HG02798 (cell line): ENCODE data around the gene GLT6D1.
"Not testable (repeated sequence)": the region's sequence is repeated elsewhere in the genome, so short reads cannot be mapped to it uniquely, and the experiment has no call there.

ENCODE experiments used
- ATAC-seq: cut with Tn5 transposase; IDR thresholded peaks from one replicate; pipeline ENCODE4 v1.9.1; 2021; ENCODE audit warnings: mild to moderate bottlenecking; ENCODE audit not compliant: unreplicated experiment, poor library complexity

The GLT6D1 gene

DNA sequence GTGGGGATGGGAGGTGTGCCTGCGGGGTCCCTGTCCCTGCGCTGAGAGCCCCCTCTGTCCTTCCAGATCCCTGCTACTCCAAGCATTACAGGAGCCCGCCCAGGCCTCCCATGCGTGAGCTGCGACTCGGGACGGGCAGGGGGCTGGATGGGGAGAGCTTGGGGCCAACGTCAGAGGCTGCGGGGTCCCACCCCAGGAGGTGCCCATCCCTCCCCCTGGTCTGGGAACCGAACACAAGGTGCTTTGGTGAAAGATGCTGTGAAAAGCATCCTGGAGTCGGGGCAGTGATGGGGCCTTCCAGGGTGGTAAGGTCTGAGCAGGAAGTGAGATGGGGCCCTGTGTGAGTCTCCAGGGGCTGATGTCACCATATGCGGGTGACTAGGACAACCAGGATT, 26.5 kb upstream of the GLT6D1 start:
- ATAC-seq: no peak

DNA sequence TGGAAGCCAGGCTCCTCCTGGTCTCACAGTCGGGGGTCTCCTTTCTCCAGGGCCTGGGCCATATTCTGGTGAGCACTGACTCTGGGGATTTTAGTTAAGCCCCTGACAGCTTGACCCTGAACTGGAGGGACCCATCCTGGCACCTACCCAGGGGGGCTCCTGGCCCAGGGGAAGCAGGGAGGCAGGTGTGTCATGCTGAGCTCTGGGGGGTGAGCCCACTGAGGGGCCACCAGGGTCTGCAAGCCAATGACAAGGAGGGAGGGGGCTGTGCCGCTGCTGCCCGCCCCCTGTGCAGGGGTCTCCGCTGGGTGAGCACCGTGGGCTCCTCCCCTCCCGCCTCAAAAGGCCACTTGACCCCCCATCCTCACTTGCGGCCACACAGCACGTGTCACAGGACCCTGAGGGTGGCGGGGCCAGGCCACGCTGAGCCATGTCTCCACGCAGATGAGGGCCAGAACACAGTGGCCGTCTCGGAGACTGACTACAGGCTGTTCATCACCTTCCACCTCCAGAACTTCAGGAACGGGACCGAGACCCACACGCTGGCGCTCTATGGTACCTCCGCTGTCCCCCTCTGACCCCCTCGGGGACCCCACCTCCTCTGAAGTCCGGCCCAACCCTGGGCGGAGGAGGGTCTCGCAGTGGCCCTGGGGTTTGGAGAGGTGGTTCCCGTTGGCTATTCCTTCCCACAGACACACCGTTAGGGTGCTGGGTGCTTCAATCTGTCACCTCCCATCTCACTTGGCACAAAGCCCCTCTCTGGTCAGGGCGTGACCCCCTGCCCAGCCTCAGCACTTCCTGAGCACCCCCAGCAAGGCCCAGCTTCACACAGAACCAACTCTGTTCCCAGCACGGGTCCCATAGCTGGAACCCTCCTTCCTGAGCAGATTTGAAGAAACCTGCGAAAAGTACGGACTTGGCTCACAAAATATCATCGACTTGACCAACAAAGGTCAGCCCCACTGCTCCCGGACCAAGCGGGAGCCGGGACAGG, 25.8 kb upstream of the GLT6D1 start:
- ATAC-seq: no peak

DNA sequence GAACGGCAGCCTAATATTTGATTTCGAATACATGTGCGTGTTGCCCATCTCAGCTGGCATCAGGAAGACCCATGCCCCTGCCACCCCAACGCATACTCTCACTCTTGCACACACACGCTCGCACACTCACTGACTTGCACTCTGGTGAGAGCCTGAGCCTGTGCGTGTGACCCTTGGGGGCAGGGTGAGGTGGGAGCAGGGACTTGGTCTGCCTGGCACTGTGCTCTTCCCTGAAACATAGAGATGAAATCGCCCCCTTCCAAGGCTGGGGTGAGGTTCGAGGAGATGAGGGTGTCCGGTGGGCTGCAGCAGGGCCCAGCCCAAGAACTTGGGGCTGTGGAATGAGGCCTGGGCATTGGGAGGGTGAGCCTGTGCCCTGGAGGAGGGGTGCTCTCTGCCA, 24.9 kb upstream of the GLT6D1 start:
- no peak for ATAC-seq

DNA sequence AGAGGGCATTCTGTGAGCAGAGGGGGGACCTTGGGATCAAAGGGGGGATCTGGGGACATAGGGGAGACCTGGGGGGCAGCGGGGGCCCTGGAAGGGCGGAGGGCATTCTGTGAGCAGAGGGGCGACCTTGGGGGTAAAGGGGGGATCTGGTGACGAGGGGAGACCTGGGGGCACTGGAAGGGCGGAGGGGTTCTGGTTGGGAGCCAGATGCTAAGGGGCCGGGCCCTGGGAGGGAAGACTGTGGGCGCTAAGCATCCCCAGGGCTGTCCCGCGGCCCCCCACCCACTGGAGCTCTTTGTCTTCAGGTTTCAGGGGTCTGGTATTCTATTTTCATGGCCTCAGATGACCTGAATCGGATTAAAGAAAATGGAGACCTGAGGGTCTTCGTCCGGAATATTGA, 24.5 kb upstream of the GLT6D1 start:
- ATAC-seq: no peak

GRCh38 chr9:135663451-135663770, 24.1 kb upstream of the GLT6D1 start:
- no peak for ATAC-seq

DNA sequence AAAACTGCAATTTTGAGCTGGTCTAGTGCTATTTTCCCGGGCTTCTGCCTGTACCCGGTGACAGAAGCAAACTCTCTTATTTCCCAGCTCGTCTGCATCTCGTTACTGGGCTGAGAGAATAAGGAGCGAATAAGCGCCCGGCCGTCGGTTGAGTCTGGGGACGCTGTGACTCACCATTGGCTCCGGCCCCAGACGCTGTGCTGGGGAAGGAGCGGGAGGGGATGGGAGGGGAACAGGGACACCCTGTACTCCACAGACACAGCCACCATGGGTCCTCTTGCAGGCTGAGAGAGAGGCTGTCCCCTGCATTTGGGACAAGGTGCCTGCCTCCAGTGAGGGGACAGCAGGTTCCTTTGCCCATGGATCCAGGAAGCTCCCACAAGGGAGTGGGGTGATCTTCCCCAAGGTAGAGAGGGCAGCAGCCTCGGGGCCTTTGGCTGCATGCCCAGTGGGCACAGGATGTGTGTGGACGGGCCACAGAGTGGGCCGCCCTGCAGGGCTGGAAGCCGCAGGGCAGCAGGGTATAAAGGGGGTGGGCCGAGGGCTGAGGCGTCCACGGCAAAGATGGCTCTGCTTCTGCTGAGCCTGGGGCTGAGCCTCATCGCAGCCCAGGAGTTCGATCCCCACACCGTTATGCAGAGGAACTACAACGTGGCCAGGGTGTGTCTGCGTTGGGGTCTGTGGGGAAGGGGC, 23.6 kb upstream of the GLT6D1 start, which contains the start of gene LCN9:
Gene LCN9 (plus strand): TSS at position 552 of the 693 bp plus-strand sequence. CDS start 13 bp downstream, at position 565.
- ATAC-seq: no peak

GRCh38 chr9:135661816-135662560, 22.6 kb upstream of the GLT6D1 start:
- no peak for ATAC-seq

- ATAC-seq: no peak
Observed at GRCh38 chr9:135660407-135660806, 21.1 kb upstream of the GLT6D1 start.

GRCh38 chr9:135659252-135659651, 19.9 kb upstream of the GLT6D1 start:
- no peak for ATAC-seq

DNA sequence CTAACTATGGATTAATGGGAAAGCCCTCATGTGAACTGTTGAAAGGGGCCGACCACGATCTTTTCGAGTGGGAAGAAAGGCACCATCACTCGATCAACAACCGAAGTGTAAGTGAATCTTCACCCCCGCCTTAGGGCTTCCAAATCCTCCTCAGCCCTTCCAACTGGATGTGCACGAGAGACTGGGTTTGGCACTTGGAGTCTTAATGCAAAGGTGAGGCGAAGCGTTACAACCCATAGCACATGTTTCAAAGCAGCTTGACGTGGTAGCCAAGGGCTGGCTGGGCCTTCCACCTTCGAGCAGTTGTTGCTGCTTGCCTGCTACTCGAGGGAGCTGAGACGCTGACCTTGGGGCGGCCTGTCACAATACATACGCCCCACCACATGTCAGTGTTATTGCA, 18.1 kb upstream of the GLT6D1 start:
- no peak for ATAC-seq

DNA sequence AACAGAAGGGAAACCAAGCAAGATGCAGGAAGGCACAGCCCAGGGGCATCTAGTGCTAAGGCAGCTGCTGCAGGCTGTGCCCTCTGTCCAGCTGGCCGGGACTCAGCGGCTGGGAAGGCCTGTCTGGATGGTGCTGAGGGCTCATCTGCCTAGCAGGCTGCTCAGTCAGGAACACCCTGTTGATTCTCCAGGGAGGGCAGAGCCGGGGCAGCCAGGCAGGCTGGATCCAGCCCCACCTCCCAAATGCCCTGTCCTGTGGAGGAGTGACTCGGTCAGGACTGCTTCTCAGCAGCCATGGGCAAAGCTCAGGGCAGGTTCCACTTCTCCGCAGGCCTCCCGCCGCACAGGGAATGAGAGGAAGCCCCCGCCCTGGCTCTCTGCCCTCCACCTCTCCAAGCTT, 16.0 kb upstream of the GLT6D1 start:
- ATAC-seq: no peak

DNA sequence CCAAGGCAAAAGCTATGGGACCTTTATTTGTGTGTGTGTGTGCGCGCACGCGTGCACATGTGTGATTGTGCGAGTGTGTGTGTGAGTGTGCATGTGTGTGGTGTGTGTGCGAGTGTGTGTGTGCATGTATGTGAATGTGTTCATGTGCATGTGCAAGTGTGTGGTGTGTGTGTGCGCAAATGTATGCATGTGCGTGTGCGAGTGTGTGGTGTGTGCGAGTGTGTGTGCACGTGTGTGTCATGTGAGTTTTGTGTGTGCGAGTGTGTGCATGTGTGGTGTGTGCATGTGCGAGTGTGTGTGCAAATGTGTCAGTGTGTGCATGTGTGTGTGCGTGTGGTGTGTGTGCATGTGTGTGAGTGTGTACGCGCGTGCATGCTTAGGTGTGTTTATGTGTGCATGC, 11.1 kb upstream of the GLT6D1 start:
- no peak for ATAC-seq

DNA sequence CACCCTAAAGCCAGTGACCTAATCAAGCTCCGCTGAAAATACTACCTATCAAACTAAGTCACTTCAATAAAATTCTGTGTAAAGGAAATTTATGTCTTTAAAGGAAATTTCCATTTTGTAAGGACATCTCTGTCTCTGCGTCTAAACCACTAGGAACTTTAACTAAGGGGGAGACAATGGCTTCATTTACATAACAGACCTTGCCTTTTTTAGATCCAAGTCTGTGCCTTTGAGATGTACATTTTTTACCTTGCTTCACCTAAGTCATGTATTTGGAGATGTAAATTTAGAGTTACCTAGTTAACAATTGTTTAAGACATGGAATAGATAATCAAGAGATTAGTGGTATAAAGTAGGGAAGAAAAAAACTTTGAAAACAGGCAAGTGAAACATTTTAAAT, 10.2 kb upstream of the GLT6D1 start:
- no peak for ATAC-seq

DNA sequence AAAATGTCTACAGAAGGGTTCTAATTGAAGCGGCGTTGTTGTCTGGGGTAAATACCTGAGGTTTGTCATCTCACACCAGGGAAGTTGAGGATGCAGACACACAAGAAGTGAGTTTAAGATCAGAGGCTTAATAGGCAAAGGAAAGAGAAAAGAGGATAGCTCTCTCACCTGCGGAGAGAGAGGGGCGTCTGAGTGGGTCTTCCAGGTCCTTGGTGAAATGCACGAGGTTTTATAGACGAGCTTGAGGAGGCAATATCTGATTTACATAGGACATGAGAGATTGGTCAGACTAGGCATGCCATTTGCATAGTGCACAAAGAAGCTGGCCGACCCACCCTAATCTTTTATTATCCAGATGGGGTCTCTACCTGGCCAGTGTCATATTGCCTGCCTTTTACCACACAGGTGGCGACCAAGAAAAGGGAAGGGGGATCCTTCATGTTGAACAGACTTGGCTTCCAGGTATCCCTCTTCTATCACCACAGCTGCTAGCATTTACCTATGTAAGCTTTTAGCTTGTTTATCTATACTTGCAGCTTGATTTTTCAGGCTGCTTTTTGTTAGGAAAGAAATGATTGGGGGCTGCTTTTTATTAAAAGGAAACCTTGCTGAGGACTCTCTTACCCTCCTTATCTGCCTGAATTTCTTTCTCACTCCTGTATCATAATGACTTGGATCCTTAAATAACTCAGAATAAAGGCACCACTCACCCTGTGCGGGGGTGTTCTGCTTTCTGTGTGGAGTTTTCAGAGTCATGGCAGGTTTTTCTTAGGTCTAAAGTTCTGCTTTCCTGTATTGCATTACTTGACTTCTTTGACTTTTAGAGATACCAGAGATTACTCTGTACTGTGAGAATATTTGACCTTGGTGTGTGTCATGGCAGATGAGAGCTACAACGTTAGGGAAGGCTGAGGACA, 9.4 kb upstream of the GLT6D1 start:
- no peak for ATAC-seq

DNA sequence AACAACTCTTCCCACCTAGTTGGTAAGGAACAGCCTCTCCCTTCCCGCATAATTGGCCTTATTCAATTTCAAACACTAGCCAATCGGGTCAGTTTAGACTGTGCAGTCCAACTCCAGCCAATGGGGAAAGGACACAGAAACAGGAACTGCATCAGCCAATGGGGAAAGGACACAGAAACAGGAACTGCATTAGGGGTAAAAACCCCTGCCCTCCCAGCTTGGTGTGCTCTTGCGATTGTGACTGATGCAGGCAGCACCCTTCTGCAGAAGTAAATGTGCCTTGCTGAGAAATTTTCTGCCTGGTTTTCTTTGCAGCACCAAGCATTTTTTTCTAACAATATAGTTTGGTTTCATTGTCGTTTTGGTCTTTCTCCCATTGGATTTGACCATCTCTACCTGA, 8.5 kb upstream of the GLT6D1 start:
- no peak for ATAC-seq

GRCh38 chr9:135644631-135645218, 5.4 kb upstream of the GLT6D1 start:
- no peak for ATAC-seq

DNA sequence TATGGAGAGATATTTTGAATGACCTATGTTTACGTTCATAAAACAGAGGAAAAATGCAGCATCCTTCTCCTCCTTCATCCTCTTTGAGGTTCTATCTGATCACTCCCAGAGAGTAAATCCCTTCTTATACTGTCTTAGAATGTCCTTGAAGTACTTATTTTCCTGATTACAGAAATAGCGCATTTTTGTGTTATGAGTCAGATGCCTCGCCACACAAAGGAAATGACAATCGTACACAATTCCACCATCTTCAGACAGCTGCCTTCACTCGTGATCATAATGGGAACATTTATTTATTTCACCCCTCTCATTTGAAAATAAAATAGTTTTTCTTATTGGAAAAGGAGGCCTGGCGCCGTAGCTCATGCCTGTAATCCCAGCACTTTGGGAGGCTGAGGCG, 2.4 kb upstream of the GLT6D1 start:
- ATAC-seq: no peak

DNA sequence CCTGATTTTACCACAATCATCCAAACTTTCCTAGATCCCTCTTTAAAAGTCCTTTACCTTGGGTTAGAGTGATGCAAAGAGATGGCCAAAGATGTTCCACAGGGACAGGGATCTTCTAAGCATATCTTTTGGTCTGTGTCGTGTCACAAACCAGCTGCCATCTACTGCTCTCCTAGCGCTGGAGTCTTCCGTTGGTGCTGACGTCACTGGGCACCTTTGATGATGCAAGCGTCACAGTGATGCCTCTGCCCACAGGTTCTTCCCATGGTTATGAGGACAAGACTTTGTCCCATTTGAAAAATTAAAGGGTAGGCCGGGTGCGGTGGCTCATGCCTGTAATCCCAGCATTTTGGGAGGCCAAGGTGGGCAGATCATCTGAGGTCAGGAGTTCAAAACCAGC, 1.7 kb upstream of the GLT6D1 start:
- no peak for ATAC-seq

GRCh38 chr9:135636930-135637530, 2.3 kb downstream of the GLT6D1 start:
- ATAC-seq: not testable (repeated sequence)
